Measurements from ENCODE around the gene SUGT1. TPM values are rescaled to one million over a fixed set of nuclear protein-coding genes. Genes with fewer than 3 reads are reported as not detected.
"Not testable (repeated sequence)": the region's sequence is repeated elsewhere in the genome, so short reads cannot be mapped to it uniquely, and the experiment has no call there.

The SUGT1 gene
- total RNA-seq, 1 donor from 2014 or later, result 40.9 TPM

DNA sequence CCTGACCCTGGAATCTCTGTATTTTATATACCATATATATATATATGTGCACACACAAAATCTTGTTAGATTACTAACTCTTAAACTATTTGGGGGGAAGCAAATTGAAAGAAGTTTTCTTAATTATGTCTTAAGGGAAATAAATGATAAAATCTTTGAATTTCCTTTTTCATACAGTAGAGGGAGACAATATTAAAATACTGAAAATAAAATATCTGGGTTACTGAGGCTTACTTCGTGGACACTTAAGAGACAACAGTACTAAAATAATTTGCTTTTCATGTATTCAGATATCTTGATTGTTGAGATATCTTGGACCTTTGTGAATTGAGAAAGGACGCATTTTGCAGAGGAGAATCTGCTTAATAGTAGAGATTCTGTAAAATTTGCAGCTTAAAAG, 17.0 kb downstream of the SUGT1 start:
- no peak for DNase-seq (ENCODE audit: low spot score)

GRCh38 chr13:52670726-52671125, 18.1 kb downstream of the SUGT1 start:
- no peak for DNase-seq (ENCODE audit: low spot score)

- no peak for DNase-seq (ENCODE audit: low spot score)
Observed at GRCh38 chr13:52673465-52673864, 20.8 kb downstream of the SUGT1 start.

GRCh38 chr13:52677823-52678222, 25.2 kb downstream of the SUGT1 start:
- no peak for DNase-seq (ENCODE audit: low spot score)

DNA sequence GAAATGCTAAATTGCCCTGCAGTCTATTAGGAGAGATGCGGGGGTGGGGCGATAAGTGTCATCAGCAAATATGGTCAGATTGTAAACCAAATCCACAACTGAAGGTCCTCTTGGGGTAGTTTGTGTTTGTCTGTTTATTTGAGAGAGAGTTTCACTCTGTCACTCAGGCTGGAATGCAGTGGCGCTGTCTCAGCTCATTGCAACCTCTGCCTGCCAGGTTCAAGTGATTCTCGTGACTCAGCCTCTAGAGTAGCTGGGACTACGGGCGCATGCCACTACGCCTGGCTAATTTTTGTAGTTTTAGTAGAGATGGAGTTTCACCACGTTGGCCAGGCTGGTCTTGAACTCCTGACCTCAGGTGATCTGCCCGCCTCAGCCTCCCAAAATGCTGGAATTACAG, 33.2 kb downstream of the SUGT1 start:
- not testable (repeated sequence) for DNase-seq (ENCODE audit: low spot score)

DNA sequence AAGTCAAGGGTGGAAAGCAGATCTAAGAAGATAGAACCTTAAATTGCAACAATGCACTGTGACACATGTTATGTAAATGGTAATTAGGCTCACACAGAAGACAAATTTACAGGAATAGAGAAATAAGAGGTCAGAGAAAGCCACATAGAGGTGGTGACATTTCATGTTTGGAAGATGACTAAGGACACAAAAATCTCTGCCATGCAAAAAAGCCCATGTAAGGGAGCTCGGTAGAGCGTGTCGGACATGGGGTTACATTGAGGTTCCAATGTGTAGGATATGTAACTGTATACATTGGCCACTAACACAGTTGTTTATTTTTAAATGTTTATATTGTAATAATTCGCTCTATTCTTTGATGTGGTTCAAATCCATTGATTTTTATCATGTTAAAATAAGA, 33.7 kb downstream of the SUGT1 start:
- no peak for DNase-seq (ENCODE audit: low spot score)

GRCh38 chr13:52695856-52696255, 43.2 kb downstream of the SUGT1 start:
- no peak for DNase-seq (ENCODE audit: low spot score)

- DNase-seq (ENCODE audit: low spot score), result no peak
Observed at GRCh38 chr13:52696566-52696965, 43.9 kb downstream of the SUGT1 start.

DNA sequence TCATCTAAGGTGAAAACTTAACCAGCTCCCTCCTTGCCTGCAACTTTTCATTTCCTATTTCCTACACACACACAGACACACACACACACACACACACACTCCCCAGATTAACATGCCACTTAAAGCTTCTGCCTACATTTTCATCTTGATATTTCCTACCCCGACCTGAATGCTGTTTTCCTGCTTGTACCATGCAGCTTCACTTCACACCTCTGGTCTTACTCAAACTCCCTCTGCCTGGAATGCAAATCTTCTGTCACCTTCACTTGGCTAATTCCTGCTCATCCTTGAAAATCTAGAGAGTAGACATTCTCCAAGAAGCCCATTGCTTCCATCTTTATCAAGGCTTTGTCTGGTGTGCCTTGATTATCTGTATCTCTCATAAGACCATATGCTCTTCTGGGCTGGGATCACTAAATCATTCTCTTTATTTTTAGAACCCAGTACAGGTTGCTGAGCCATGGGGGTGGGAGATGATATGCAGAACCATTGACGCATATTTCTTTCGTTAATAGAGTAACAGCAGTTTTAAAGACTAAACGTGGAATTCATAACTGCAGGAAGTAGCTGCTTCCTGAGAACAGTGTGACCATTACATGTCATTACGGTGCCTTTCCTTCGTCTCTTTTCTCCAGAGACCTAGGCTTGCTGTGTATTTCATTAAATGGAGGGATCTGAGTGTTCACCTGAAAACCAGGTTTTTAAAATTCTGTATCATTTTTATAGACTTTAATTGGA, 49.3 kb downstream of the SUGT1 start:
- no peak for DNase-seq (ENCODE audit: low spot score)

- no peak for DNase-seq (ENCODE audit: low spot score)
Observed at GRCh38 chr13:52703482-52703881, 50.8 kb downstream of the SUGT1 start.

- DNase-seq (ENCODE audit: low spot score), result no peak
Observed at GRCh38 chr13:52706081-52706480, 53.4 kb downstream of the SUGT1 start.

DNA sequence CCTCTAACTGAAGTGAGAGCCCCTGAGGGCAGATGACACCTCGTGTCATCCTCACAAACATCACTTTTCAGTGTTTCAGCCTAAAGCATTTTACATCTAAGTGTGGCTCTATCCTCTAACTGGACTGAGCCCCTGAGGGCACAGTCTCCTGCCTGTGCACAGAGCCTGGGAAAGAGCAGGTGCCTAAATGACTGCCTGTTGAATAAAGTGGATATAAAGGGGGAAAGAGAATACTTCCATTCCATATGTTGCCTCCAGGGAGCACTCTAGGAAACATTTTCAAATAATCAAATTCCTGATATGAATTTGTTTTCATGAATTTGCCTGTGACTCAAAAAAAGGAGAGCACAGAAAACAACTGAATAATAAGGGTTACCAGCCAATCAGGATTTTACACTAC, 54.7 kb downstream of the SUGT1 start:
- no peak for DNase-seq (ENCODE audit: low spot score)

DNA sequence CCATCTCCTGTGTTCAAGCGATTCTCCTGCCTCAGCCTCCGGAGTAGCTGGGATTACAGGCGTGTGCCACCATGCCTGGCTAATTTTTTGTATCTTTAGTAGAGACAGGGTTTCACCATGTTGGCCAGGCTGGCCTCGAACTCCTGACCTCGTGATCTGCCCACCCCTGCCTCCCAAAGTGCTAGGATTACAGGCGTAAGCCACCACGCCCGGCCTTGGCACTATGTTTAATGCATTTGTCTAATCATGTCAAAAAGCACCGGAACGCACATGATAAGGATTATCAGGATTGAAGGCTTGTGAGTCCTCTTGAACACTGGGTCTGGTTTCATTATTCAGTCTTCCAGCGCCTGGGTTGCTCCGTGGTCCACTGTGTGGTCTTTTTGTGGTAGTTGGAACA, 55.6 kb downstream of the SUGT1 start:
- not testable (repeated sequence) for DNase-seq (ENCODE audit: low spot score)

GRCh38 chr13:52711286-52711685, 58.6 kb downstream of the SUGT1 start:
- DNase-seq (ENCODE audit: low spot score), result no peak

DNA sequence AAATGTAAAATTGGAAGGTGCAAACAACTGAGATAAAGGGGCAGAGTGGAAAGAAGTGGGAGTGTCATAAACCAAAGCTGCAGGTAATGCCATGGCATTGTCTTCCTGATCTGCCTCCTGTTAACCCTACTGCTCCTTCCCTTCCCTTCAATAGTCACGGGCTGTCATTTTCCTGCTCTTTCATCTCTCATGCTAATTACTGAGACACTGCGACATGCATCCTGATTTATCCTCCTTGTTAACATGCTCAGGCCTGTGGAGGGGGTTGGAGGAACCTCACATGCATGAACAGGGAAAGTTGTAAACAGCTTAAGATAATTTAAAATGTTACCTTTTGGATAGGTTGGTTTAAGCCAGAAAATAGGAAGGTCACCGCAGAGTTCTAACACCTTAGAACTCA, 59.7 kb downstream of the SUGT1 start:
- no peak for DNase-seq (ENCODE audit: low spot score)

GRCh38 chr13:52713894-52714293, 61.3 kb downstream of the SUGT1 start:
- DNase-seq (ENCODE audit: low spot score), result no peak

GRCh38 chr13:52720904-52721303, 68.3 kb downstream of the SUGT1 start:
- DNase-seq (ENCODE audit: low spot score), result not testable (repeated sequence)

- not testable (repeated sequence) for DNase-seq (ENCODE audit: low spot score)
Observed at GRCh38 chr13:52721356-52721755, 68.7 kb downstream of the SUGT1 start.

DNA sequence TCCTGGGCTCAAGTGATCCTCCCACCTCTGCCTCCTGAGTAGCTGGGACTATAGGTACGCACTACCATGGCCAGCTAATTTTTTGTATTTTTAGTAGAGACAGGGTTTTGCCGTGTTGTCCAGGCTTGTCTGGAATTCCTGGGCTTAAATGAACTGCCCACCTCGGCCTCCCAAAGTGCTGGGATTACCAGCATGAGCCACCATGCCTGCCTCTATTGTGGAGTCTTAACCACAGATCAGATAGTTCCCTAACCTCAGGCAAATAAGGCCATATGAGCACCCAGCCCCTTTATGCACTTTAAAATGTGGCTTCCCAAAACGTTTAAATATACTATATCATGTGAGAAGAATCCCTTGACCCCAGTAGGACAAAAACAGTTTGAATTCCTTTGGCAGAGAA, 70.5 kb downstream of the SUGT1 start:
- no peak for DNase-seq (ENCODE audit: low spot score)

GRCh38 chr13:52725302-52725701, 72.7 kb downstream of the SUGT1 start:
- no peak for DNase-seq (ENCODE audit: low spot score)

DNA sequence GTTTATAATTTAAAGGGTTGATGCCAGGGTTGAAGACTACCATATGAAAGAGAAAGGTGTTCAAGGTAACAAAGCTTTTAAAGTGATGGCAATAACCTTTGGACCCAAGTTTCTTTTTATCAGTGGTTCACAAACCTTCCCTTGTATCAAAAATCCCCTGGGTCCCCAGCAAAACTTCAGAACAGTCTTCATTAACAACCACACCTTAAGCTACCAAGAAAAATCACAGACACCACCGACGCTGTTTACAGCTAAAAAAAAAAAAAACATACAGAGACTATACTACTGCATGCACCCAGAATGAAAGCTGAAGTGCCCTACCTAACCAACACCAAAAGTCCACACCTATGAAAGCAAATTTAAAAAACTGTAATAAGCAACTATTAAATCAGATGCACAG, 73.6 kb downstream of the SUGT1 start:
- DNase-seq (ENCODE audit: low spot score), result no peak

DNA sequence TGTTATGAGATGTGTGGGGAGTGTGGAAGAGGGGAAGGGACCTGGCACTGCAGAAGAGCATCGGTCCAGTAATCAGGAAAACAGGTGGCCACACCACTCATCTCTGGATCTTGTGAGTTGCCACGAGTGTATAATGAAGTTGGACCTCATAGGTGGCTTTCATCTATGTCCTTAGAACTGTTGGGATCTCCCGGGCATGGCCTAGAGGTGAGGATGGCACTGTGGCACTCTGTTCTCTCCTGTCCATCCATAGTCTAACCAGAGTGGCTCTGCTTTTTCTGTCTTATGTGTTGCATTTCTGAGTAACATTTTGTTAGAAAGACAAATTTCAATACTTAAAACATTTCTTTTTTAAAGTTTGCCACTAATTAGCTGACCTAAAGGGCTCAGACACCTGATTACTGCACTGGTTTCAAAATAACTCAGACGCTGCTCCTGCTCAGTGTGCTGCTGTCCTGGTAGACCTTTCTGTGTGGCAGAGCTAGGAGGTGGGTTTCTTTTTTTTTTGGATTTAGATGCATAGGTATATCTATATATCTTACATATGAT, 81.5 kb downstream of the SUGT1 start:
- DNase-seq (ENCODE audit: low spot score), result no peak

DNA sequence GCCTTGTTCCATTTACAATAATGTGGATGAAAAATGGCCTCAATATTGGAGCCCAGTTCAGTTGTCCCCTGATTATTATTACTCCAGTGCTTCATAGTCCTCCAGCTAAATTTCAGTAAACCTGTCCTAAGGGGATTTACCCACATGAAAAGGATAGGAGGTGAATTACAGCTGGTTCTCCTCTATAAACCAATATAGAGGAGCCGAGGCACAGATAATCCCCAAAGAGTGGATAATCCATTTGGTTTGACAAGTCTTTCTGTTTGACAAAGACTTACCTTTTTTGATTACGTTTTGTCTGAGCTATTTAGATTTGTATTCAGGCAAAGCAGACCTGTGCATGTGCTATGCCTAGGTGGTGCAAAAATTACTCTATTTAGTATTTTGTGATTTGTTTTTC, 84.3 kb downstream of the SUGT1 start:
- DNase-seq (ENCODE audit: low spot score), result no peak

GRCh38 chr13:52737451-52737850, 84.8 kb downstream of the SUGT1 start:
- no peak for DNase-seq (ENCODE audit: low spot score)

All from ureter (tissue), 1 donor.